Activated CD4-positive, alpha-beta T cell treated with anti-CD3 and anti-CD28 coated beads for 36 hours (primary cell): ENCODE results near the gene CCNQ. TPM values are rescaled to one million over a fixed set of nuclear protein-coding genes. Genes with fewer than 3 reads are reported as not detected.

Experiments used
- ATAC-seq: fragments of 200-7000 bp; cut with Tn5 transposase; one replicate; pipeline ENCODE4 v1.10.0; 2021; ENCODE audit warnings: mild to moderate bottlenecking, moderate library complexity
- CTCF ChIA-PET: fragments of 350-600 bp; sonication (Branson Sonifier 250); formaldehyde crosslinking; loops from one replicate; lab custom pipeline; 2021; ENCODE audit warnings: antibody characterized with exemption; lab: Charles Lee
- POLR2A ChIA-PET: fragments of 350-600 bp; sonication (Branson Sonifier 250); formaldehyde crosslinking; loops from one replicate; lab custom pipeline; 2021; ENCODE audit warnings: antibody characterized with exemption, inconsistent platforms; lab: Charles Lee
- DNase-seq: peaks from one replicate; pipeline ENCODE4 v3.0.0-alpha.2; 2020
- H3K27ac Mint-ChIP-seq: one replicate; pipeline ENCODE4 v1.8.0; 2021; ENCODE audit warnings: mixed read lengths
- H3K27me3 Mint-ChIP-seq: one replicate; pipeline ENCODE4 v1.8.0; 2021; ENCODE audit warnings: mixed read lengths
- H3K36me3 Mint-ChIP-seq: one replicate; pipeline ENCODE4 v1.8.0; 2021; ENCODE audit warnings: low read depth, mixed read lengths
- H3K4me1 Mint-ChIP-seq: one replicate; pipeline ENCODE4 v1.8.0; 2021; ENCODE audit warnings: mixed read lengths
- H3K4me3 Mint-ChIP-seq: one replicate; pipeline ENCODE4 v1.8.0; 2021; ENCODE audit warnings: mild to moderate bottlenecking, moderate library complexity, mixed read lengths
- H3K9me3 Mint-ChIP-seq: one replicate; pipeline ENCODE4 v1.8.0; 2021; ENCODE audit warnings: low read depth, mixed read lengths
- intact Hi-C, 2 experiments: fragments of 100-400 bp; cut with DNase I in 1 of 2; cut with micrococcal nuclease in 1 of 2; formaldehyde crosslinking; loops; one replicate each; pipeline versions ENCODE4 v1.14.2 to v1.15.1; 2022 to 2024; cut with DNase I, micrococcal nuclease
- total RNA-seq, 2 experiments: library from RNA; stranded (reverse); gene quantifications; one replicate each; pipeline ENCODE4 v1.2.3, GENCODE V29; 2021

CCNQ gene
- total RNA-seq, 2 experiments from 2014 or later = 13.9 to 14.7 TPM

GRCh38 chrX:153561337-153561736, 37.6 kb downstream of the CCNQ start:
- CTCF ChIA-PET = interaction anchor here (0.7 kb wide), 1 partner anchor 105 kb away, joined by 3 read pairs; no protein-coding TSS in a partner anchor
- no peak overlapping the region for H3K4me3 Mint-ChIP-seq
- intact Hi-C loops = no loop called here
- no peaks in the 10 kb centered on the region for H3K4me1 Mint-ChIP-seq
- H3K36me3 Mint-ChIP-seq = no peaks in the 10 kb centered on the region
- H3K27me3 Mint-ChIP-seq = no peaks in the 10 kb centered on the region
- POLR2A ChIA-PET = no interaction called here
- DNase-seq = no peak
- no peaks in the 10 kb centered on the region for H3K9me3 Mint-ChIP-seq
- no peak for ATAC-seq
- no peak overlapping the region for H3K27ac Mint-ChIP-seq

GRCh38 chrX:153560466-153560865, 38.5 kb downstream of the CCNQ start:
- no peaks in the 10 kb centered on the region for H3K36me3 Mint-ChIP-seq
- ChIA-PET POLR2A (no interaction called here), CTCF (no interaction called here)
- no peaks in the 10 kb centered on the region for H3K27me3 Mint-ChIP-seq
- DNase-seq (no peak), ATAC-seq (no peak)
- no peak overlapping the region for H3K27ac Mint-ChIP-seq
- H3K4me1 Mint-ChIP-seq = no peaks in the 10 kb centered on the region
- no peaks in the 10 kb centered on the region for H3K9me3 Mint-ChIP-seq
- intact Hi-C loops = no loop called here
- no peak overlapping the region for H3K4me3 Mint-ChIP-seq

- CTCF ChIA-PET = no interaction called here
- intact Hi-C loops = no loop called here
- no peaks in the 10 kb centered on the region for H3K4me1 Mint-ChIP-seq
Measured at GRCh38 chrX:153560000-153560399, 38.9 kb downstream of the CCNQ start.

GRCh38 chrX:153557618-153558355, 41.2 kb downstream of the CCNQ start:
- CTCF ChIA-PET = interaction anchor here (0.5 kb wide), 1 partner anchor 29 kb away, joined by 3 read pairs; no protein-coding TSS in a partner anchor
- intact Hi-C loops = no loop called here
- H3K27ac Mint-ChIP-seq = no peak overlapping the region

More at GRCh38 chrX:153560000-153560399, 38.9 kb downstream of the CCNQ start:
- Mint-ChIP-seq H3K27me3 (no peaks in the 10 kb centered on the region), H3K9me3 (no peaks in the 10 kb centered on the region), H3K4me3 (no peak overlapping the region), H3K36me3 (no peaks in the 10 kb centered on the region), H3K27ac (no peak overlapping the region)
- ATAC-seq = no peak
- POLR2A ChIA-PET = no interaction called here
- no peak for DNase-seq

GRCh38 chrX:153556767-153557166, 42.2 kb downstream of the CCNQ start:
- intact Hi-C loops = no loop called here
- POLR2A ChIA-PET = no interaction called here
- Mint-ChIP-seq H3K27ac (no peak overlapping the region), H3K9me3 (no peaks in the 10 kb centered on the region), H3K4me1 (no peaks in the 10 kb centered on the region), H3K27me3 (no peaks in the 10 kb centered on the region), H3K4me3 (no peak overlapping the region), H3K36me3 (no peaks in the 10 kb centered on the region)
- CTCF ChIA-PET = interaction anchor here (0.8 kb wide), 1 partner anchor 109 kb away, joined by 3 read pairs; no protein-coding TSS in a partner anchor
- no peak for DNase-seq
- ATAC-seq = no peak

More at GRCh38 chrX:153557618-153558355, 41.2 kb downstream of the CCNQ start:
- H3K4me1 Mint-ChIP-seq = no peaks in the 10 kb centered on the region
- H3K36me3 Mint-ChIP-seq = no peaks in the 10 kb centered on the region
- no peak overlapping the region for H3K4me3 Mint-ChIP-seq
- POLR2A ChIA-PET = no interaction called here
- H3K27me3 Mint-ChIP-seq = no peaks in the 10 kb centered on the region
- no peaks in the 10 kb centered on the region for H3K9me3 Mint-ChIP-seq
- DNase-seq (no peak), ATAC-seq (no peak)

- no peak overlapping the region for H3K4me3 Mint-ChIP-seq
- DNase-seq (peak; percentile 76), ATAC-seq (peak; percentile 66)
- H3K27me3 Mint-ChIP-seq = no peaks in the 10 kb centered on the region
- H3K4me1 Mint-ChIP-seq = no peaks in the 10 kb centered on the region
- intact Hi-C loops = loop anchor here (1.0 to 5.0 kb wide), 5 partner anchors 93 to 114 kb away; partner anchors contain the start of gene DUSP9 (in 1 of the 2)
- no peaks in the 10 kb centered on the region for H3K36me3 Mint-ChIP-seq
- CTCF ChIA-PET = interaction anchor here (0.6 to 2.0 kb wide), 17 partner anchors 9 to 666 kb away, joined by 3 to 14 read pairs (median 3); no protein-coding TSS in a partner anchor
- POLR2A ChIA-PET = no interaction called here
- no peak overlapping the region for H3K27ac Mint-ChIP-seq
- no peaks in the 10 kb centered on the region for H3K9me3 Mint-ChIP-seq
Measured at GRCh38 chrX:153554519-153555167, 44.3 kb downstream of the CCNQ start.

- Mint-ChIP-seq H3K36me3 (no peaks in the 10 kb centered on the region), H3K27ac (no peak overlapping the region), H3K9me3 (no peaks in the 10 kb centered on the region), H3K4me3 (no peak overlapping the region), H3K27me3 (no peaks in the 10 kb centered on the region), H3K4me1 (no peaks in the 10 kb centered on the region)
- CTCF ChIA-PET = interaction anchor here (0.5 kb wide), 1 partner anchor 503 kb away, joined by 3 read pairs; no protein-coding TSS in a partner anchor
- ATAC-seq (no peak), DNase-seq (no peak)
- POLR2A ChIA-PET = interaction anchor here (0.6 kb wide), 1 partner anchor 45 kb away, joined by 3 read pairs; no protein-coding TSS in a partner anchor
- intact Hi-C loops = loop anchor here in 1 of 2 experiments (5.0 kb wide), 2 partner anchors 96 to 116 kb away; partner anchors contain the start of gene DUSP9
Measured at GRCh38 chrX:153551135-153551534, 47.8 kb downstream of the CCNQ start.

GRCh38 chrX:153549807-153550206, 49.1 kb downstream of the CCNQ start:
- H3K27me3 Mint-ChIP-seq = no peaks in the 10 kb centered on the region
- H3K4me3 Mint-ChIP-seq = no peak overlapping the region
- ChIA-PET CTCF (interaction anchor here (0.6 kb wide), 1 partner anchor 10 kb away, joined by 4 read pairs; no protein-coding TSS in a partner anchor), POLR2A (no interaction called here)
- intact Hi-C loops = loop anchor here in 1 of 2 experiments (5.0 kb wide), 2 partner anchors 97 to 117 kb away; partner anchors contain the start of gene DUSP9
- no peak for DNase-seq
- H3K27ac Mint-ChIP-seq = no peak overlapping the region
- H3K9me3 Mint-ChIP-seq = no peaks in the 10 kb centered on the region
- no peaks in the 10 kb centered on the region for H3K36me3 Mint-ChIP-seq
- no peaks in the 10 kb centered on the region for H3K4me1 Mint-ChIP-seq
- no peak for ATAC-seq

GRCh38 chrX:153549231-153549630, 49.7 kb downstream of the CCNQ start:
- Mint-ChIP-seq H3K9me3 (no peaks in the 10 kb centered on the region), H3K4me3 (no peak overlapping the region), H3K4me1 (no peaks in the 10 kb centered on the region), H3K27me3 (no peaks in the 10 kb centered on the region), H3K36me3 (no peaks in the 10 kb centered on the region), H3K27ac (no peak overlapping the region)
- intact Hi-C loops = no loop called here
- no peak for ATAC-seq
- POLR2A ChIA-PET = no interaction called here
- DNase-seq = no peak
- CTCF ChIA-PET = interaction anchor here (0.6 kb wide), 1 partner anchor 10 kb away, joined by 4 read pairs; no protein-coding TSS in a partner anchor

- CTCF ChIA-PET = no interaction called here
- Mint-ChIP-seq H3K36me3 (no peaks in the 10 kb centered on the region), H3K4me1 (no peaks in the 10 kb centered on the region), H3K27me3 (no peaks in the 10 kb centered on the region), H3K27ac (no peak overlapping the region), H3K9me3 (no peaks in the 10 kb centered on the region), H3K4me3 (no peak overlapping the region)
- POLR2A ChIA-PET = no interaction called here
- intact Hi-C loops = no loop called here
- DNase-seq = no peak
- ATAC-seq = no peak
Measured at GRCh38 chrX:153547195-153547594, 51.7 kb downstream of the CCNQ start.

- intact Hi-C loops = no loop called here
- ChIA-PET CTCF (no interaction called here), POLR2A (no interaction called here)
- no peak overlapping the region for H3K4me3 Mint-ChIP-seq
- H3K27ac Mint-ChIP-seq = no peak overlapping the region
- H3K4me1 Mint-ChIP-seq = no peaks in the 10 kb centered on the region
- no peaks in the 10 kb centered on the region for H3K27me3 Mint-ChIP-seq
- no peaks in the 10 kb centered on the region for H3K9me3 Mint-ChIP-seq
- no peak for ATAC-seq
- DNase-seq = no peak
- H3K36me3 Mint-ChIP-seq = no peaks in the 10 kb centered on the region
Measured at GRCh38 chrX:153546386-153546785, 52.6 kb downstream of the CCNQ start.
